Posterior vena cava (tissue), 2 donors: ENCODE measurements around the gene ABLIM2. TPM values are rescaled to one million over a fixed set of nuclear protein-coding genes. Genes with fewer than 3 reads are reported as not detected.
A peak's percentile ranks its signal among the peaks of the same experiment; 100 is the strongest.

ENCODE experiments used
- DNase-seq: peaks from one replicate; pipeline ENCODE4 v3.0.0-alpha.2; 2020; ENCODE audit warnings: low spot score
- intact Hi-C, 2 donors: fragments of 100-400 bp; cut with DNase I; formaldehyde crosslinking; loops; one replicate each; pipeline versions ENCODE4 v1.14.1 to v1.14.2; 2022 to 2023
- total RNA-seq, 2 donors: library from RNA; stranded (reverse); fragmentation: NEBNext Ultra II Directional; extraction: Animal tissue kit (Norgen Biotek cat#: 25700); gene quantifications; one replicate each; pipeline ENCODE4 v1.2.1, GENCODE V29; 2021
- donor health status: DM: yes; HTN: yes; CAD: no.
- donor health status: DM: yes; HTN: yes; CAD: no.

ABLIM2 gene
- total RNA-seq, 2 donors from 2014 or later, result 11.7 to 23.8 TPM

DNA sequence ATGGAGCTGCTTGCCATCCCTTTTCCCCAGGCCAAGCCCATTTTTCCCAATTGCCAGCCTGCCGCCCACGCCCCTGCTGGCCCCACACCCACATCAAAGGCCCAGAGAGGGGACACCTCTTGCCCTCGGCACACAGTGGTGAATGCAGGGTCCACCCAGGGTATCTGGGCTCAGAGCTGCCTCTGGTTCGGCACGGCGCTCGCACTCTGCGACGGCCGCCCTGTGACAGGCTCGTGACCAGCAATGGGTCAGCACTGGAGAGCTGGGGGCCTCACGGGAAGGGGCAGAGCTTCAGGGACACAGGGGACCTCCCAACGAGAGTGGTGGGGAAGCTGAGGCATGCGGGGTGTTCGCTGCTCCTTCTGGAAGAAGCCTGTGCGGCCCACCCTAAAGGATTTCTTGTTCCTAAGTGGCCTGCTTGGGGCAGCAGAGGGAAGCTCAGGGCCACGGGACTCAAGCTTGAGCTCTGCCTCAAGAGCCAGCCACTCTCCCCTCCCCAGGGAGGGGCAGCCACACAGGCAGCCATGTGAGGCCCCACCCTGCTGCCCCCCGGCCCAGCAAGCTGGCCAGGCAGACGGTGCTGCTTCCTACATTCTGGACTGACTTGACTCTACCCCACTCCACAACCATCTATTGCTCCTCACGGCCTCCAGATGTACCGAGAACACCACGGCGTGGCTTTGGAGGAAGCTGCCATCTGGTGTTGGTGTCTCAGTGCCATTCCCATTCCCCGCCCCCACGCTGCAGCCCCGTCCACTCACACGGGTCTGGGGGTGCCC is 73.7 kb downstream of the ABLIM2 start:
- no peak for DNase-seq
- intact Hi-C loops, result loop anchor here in 1 of 2 donors (1.0 kb wide), 1 partner anchor 32 kb away; no protein-coding TSS in a partner anchor

DNA sequence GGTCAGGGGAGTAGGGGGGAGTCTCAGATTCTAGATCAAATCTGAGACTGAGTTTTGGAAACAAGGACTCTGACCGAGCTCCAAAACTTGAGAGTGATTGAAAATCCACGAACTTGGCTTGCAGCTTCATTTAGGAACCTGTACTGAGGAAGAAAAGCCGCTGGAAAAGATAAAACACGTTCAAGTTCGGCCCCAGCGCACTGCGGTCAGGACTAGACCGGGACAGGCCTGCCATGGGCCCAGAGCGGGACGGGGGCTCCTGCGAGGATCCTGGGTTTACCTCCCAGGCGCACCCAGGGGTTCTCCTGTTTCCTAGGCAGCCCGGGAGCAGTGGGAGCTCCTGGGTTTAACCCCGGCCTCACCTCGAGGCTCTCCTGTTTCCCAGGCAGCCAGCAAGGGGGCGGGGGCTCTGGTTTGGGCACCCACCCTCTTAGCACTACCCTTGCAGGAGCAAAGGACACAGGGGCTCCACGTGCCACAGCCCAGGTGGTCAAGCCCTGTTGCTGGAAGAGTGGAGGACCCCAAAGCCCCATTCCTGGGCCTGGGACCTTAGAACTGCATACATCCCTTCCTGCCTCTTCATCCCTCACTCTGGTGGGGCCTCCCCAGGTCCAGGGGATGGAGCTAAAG is 74.5 kb downstream of the ABLIM2 start:
- intact Hi-C loops, result loop anchor here in 1 of 2 donors (1.0 kb wide), 1 partner anchor 33 kb away; no protein-coding TSS in a partner anchor
- peak; percentile 77 for DNase-seq

DNA sequence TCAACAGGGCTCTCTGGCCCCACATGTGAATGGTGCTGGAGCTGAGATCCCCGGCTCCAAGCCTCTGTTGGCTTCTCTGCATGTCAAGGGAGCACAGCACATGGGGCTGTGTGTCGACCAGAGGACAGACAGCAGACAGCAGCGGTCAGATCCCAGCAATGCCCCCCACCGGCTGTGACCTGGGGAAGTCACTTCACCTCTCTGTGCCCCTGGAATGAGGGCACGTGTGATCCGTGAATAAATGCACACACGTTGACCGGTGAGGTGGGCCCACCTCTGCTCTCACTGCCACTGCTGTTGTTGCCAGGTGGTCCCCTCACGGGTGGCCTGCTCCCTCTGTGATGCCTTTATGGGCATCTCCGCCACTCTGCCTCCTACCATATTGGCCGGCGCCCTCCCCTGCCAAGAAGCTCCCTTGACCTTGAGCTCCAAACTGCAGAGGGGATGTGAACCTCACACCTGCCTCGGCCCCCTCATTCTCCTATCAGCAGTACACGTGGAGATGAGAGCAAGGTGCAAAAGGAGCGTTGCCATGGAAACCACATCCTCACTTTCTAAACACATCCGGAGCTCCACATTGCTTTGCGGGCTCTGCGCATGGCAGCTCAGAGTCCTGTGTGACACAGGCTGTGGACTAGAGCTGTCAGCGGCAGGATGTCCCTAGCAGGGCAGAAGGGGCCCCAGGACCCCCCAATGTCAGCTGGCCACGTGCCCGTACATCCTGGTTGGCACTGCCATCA is 75.4 kb downstream of the ABLIM2 start:
- intact Hi-C loops, result no loop called here
- peak; percentile 56 for DNase-seq

DNA sequence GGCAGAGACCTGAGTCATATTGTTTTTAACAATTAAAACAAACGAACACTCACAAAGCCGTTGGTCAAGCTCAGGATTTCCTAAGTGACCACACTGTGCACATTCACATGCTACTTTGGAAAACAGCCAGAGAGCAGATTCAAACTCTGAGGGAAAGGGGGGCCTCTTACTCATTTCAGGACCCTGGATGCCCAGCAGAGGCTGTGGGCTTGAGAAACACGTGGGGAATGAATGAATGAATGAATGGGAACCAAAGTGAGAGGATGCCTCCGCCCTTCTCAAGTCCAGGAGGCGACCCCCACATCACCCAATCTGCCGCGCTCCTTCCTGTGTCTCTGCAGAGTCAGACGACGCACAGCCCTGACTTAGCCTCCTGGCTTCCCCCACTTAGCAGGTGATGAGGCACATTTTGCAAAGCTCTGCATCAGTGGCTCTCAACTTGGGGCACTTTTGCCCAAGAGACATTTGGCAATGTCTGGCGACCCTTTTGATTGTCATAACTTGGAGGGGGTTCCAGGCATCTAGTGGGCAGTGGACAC is 76.0 kb downstream of the ABLIM2 start:
- intact Hi-C loops, result no loop called here
- DNase-seq, result peak; percentile 58

DNA sequence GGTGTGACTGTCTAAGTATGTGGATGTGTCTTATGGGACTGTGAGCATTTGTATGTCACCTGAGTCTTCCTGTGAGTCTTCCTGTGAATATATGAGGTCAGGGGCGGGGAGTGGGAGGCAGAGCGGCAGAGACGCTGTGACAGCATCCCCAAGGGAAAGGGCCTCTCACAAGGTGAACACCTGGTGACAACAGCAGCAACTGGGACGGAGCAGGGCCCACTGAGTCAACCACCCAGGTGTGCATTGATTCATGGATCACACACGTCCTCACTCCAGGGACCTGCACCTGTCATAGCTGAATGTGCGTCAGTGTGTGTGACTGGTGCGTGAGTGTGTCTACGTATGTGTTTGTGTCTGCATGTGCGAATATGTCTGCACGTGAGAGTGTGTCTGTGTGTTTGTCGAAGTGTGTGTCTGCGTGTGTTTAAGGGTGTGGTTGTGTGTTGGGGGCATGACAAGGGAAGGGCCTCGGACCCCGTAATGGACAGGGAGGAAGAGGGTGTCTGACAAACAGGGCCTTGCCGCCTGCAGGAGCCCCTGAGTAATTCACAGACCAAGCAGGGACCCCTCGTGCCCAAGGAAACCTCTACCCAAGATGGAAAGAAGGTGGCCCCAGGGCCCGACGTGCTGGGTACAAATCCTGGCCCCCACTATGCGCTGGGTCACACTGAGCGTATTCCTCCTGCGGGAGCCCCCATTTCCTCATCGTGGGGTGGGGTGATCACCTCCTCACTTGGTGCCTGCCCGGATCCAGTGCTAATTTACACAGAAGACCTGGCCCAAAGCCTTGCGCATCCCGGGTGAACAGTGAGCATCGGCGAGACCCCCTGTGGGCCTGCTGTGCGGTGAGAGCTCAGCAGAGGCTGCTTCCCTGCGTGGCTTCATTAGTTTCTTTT is 76.7 kb downstream of the ABLIM2 start:
- intact Hi-C loops, result no loop called here
- DNase-seq, result peak; percentile 78

DNA sequence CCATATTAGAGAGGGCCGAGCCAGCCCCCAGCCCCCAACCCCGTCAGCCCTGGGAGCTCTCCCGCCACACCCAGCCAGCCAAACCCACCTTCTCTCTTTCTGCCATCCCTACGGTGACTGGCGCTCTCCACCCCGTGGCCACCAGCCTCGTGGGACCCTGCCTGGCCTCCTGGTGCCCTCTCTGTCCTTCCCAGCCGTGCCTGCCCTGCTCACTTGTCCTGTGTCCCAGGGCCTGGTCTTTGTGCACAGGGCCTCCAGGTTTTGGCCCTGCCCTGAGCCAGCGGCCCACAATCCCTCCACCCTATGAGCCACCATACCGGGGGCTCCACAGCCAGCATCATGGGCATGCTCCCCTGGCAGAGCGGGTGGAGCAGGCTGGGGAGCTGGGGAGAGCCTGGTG is 77.4 kb downstream of the ABLIM2 start:
- intact Hi-C loops, result no loop called here
- peak; percentile 74 for DNase-seq

DNA sequence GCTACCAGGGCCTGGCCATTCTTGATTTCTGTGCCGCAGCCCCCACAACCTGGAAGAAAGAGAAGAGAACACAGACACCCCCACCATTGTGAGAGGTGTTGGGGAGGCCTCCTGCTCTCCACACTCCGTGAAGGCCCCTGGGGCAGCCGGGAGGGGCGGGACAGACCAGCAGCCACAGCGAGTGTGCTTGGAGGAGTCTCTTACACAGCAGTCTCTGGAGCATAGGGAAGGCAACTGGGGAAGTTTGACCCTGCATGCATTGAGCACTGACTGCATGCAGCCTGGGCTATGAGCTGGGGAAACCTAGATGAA is 77.9 kb downstream of the ABLIM2 start:
- intact Hi-C loops, result no loop called here
- peak; percentile 35 for DNase-seq

DNA sequence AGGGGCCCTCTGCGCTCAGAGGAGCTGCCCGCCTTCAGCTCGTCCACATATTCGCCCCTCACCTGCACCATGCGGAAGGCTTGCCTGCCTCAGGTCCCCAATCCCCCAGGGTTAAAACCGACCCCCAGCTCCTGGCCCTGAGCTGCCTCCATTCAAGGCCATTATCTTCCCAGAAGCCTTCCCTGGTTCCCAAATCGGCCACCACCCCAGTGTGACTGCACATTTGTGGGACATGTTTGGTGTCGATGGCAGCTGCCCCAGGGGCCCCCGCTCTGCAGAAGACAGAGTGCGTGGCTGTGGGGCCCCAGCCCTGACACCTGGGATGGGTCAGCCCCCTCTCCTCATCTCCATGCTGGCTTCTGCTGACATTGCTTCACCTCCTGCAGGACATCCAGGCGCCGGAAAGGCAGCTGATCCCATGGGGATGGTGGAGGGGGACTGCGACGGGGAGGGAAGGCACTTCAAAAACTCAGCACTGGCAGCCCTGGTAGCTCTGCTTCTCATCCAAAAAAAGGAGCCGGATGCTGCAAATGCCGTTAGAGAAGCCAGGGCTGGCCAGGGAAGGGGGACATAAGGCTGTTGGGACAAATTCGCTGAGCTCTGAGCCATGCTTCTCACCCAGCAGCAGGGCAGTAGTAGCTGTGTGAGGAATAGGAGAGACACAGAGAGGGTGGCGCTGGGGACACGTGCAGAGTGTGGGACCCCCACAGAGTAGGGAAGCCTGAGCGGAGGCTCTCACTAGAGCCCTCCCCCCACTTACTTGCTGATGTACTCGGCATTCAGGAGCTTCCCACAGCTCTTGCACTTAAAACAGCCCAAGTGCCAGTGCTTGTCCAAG is 78.5 kb downstream of the ABLIM2 start:
- intact Hi-C loops, result no loop called here
- DNase-seq, result peak; percentile 52

DNA sequence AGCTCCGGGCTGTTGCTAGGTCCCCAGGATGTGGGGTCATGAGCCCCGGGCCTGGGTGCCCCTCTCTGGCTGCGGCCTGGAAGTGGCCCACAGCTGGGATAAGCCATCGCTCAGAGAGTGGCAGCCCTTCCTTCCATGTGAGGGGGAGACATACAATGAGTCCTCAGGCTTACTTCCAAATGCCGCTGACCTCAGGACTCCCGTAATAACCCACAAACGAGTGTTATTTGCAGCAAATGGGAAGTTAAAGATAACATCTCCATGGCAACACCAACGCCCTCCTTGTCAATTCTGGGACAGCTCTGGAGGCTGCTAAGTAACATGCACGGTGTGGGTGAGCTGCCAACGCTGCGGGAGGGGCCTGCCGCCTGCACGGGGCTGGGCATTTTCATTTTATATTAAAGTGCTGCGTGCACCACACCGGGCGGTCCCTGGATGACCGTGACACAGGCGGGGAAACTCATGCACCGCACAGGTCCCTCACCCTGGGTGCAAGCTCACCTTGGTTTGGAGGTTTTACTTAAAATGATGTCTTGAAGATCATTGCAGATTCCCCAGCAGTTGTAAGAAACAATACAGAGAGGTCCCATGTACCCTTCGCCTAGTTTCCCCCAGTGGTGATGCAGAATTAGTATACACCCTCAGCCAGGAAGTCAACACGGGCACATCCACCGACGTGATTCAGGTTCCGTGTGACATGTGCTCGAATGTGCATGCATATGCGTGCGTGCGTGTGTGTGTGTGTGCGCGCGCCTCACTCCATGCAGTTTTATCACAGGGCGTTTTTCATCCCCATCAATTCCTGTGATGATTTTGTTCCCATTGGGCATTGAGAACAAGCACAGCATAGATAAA is 79.4 kb downstream of the ABLIM2 start:
- intact Hi-C loops, result no loop called here
- peak; percentile 74 for DNase-seq

DNA sequence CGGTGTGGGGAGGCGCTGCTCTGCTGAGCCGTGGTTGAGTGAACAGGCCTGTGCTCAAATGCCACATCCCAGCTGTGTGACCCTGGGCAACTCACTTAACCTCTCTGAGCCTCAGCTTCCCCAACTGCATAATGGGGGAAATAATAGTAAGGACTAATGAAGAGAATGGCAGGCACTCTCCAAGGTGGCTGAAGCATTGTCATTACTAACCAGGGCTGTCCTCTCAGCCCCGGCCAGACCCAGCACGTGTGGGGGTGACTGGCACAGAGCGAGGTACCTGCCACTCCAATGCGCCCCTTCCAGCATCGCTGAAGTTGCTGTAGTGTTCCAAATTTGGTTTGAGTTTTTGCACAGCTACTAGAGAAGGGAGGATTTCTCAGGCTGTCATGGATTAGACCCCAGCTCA is 80.0 kb downstream of the ABLIM2 start:
- intact Hi-C loops, result no loop called here
- DNase-seq, result peak; percentile 72

DNA sequence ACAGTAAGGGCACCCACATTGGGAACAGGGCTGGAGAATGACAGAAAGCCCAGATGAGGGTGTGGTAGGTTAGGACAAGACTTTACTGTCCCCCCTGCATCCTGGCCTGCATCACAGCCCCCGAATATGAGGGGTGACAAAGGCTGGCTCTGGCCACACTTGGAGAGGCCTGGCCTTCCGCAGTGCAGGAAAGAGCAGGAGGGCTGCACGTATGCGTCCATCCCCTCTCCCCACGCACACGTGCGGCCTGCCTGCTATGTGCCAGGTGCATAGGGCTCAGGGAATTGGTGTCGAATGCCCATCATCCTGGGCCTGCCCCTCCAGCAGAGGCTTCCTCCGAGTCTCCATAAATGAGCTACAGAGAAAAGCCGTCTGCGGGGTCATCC is 80.5 kb downstream of the ABLIM2 start:
- peak; percentile 24 for DNase-seq
- intact Hi-C loops, result no loop called here

DNA sequence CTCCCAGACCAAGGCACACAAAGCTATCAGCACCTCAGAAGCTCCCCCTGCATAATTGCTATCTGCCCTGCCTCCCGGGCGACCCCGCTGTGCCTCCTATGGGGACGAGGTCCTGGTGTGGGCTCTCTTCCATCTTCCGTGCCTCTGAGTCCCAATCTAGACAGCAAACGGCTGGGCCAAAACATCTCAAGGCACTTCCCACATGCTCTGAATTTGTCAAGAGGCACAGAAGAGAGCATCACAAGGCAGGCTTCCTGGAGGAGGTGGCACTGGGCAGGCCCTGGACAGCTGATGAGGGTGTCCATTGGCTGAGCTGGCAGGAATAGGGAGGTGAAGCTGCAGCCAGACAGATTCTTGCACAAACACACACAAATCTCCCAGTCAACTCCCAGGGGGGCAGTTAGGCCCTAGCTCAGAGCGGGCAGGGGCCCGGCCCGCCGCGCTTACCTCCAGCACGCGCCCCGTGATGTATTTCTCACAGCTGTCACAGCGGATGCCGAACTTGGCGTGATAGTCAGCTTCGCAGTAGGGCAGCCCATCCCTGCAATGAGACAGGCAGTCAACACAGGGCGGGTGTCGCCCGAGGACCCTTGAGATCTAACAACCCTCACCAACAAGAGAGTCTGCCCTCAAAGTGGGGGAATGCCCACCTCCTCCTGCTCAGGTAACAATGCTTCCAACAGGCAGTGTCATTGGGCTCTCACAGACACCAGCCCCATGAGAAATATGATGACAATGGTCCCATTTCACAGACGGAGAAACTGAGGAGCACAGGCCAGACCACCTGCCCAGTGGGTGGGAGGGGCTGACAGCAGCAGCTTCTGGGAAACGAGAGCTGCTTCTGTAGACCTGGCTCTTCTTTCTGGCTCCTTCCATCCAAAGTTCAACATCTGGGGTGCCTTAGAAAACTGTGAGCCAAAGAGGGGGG is 81.2 kb downstream of the ABLIM2 start:
- DNase-seq, result peak; percentile 73
- intact Hi-C loops, result no loop called here

DNA sequence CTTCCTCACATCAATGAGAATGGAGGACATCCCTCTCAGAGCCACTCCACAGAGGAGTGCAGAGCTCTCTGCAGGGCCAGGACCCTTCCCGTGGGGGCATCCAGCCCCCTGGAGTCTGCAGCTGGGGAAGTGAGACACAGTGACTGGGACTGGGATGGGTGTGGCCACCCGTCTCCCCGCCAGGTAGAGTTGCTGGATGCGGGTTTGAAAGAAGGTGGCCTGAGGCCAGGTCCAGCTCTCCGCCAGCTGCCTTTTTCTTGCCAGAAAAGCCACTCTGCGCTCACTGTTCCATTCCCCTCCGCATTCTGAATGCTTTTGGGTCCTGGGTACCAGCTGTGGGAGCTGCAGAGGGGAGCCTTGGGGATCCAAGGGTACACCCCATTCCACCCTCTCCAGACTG is 82.6 kb downstream of the ABLIM2 start:
- DNase-seq, result peak; percentile 51
- intact Hi-C loops, result no loop called here

DNA sequence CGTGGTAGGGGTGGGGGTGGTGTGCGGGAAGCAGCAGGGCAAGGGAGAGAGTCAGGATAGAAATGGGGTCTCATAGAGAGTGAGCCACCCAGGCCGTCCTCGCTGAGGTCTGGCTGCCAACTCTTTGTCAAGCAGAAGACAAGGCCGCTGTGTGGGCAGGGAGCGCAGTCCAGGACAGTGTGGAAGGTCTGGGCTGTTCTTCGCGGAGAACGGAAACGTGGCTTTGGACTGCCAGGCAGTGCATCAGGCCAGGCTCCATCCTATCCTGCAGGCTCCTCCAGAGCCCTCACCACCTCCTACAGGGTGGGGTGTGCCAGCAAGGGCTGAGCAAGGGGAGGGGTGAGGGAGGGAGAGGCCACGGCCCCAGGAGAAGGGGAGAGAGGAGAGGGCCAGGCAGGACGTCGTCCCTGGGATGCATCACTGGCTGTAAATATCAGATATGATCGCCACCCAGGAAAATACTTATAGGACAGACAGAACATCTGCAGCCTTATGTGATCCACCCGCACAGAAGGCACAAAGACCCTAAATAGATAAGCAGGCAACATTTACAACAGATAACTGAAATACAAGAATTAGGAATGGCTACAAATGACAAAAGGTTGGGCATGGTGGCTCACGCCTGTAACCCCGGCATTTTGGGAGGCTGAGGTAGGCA is 85.3 kb downstream of the ABLIM2 start:
- peak; percentile 72 for DNase-seq
- intact Hi-C loops, result no loop called here

DNA sequence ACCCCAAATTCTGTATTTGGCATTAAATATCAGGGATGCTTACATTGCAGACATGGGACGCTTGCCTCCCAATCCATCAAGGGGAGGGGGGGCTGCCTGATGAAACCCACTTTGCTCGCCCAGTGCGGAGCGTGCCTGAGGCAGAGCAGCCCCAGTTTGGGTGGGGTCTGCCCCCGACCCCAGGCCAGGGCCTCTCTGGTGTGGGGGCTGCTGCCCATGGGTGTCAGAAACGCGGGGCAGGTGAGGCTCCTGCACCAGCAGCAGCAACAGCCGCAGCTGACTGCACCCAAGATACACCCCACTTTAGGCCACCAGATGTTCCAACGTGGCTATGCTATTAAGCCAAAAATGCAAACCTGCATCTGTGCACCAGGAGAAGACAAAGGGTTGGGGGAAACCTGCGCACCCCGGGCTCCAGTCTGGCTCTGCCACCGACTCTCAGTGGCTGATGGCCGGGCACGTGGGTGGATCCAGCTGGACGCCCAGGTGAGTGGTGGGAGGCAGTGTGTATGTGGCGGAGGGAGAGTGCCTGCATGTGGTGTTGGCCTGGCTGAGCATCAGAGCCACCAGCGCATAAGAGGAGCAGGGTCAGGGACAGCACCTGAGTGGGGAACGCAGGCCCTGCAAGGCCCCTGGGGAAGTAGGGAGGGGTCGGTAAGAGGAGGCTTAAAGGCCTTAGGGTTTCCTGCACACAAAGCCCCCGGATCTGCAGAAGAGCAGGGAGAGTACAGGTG is 86.2 kb downstream of the ABLIM2 start:
- DNase-seq, result peak; percentile 56
- intact Hi-C loops, result no loop called here
